Heart right ventricle (tissue), 16 donors: Measurements from ENCODE around the gene SERF2. TPM values are rescaled to one million over a fixed set of nuclear protein-coding genes. Genes with fewer than 3 reads are reported as not detected.

Source experiments
- ATAC-seq, 8 donors: fragments of 200-7000 bp; cut with Tn5 transposase; one replicate each; pipeline ENCODE4 v1.9.1; 2020; ENCODE audit warnings: mild to moderate bottlenecking in 8 of 8, moderate library complexity in 8 of 8, moderate number of reproducible peaks in 1 of 8
- DNase-seq, 2 donors: peaks; one replicate each; pipeline ENCODE4 v3.0.0-alpha.2; 2020
- H3K27ac ChIP-seq, 10 donors: fragments of 200-600 bp; sonication (generic) in 2 of 10; one replicate each; pipeline versions ENCODE4 v1.5.0 to v1.8.0; 2020 to 2022; ENCODE audit warnings: mild to moderate bottlenecking in 3 of 10
- H3K27me3 ChIP-seq, 7 donors: fragments of 200-600 bp; one replicate each; pipeline ENCODE4 v1.8.0; 2021 to 2022; ENCODE audit warnings: mild to moderate bottlenecking in 2 of 7
- H3K36me3 ChIP-seq, 9 donors: fragments of 200-600 bp; sonication (generic) in 1 of 9; one replicate each; pipeline versions ENCODE4 v1.5.0 to v1.8.0; 2020 to 2022; ENCODE audit warnings: mild to moderate bottlenecking in 2 of 9
- H3K4me1 ChIP-seq, 9 donors: fragments of 200-600 bp; sonication (generic) in 1 of 9; one replicate each; pipeline versions ENCODE4 v1.5.0 to v1.8.0; 2020 to 2022; ENCODE audit warnings: mild to moderate bottlenecking in 4 of 9
- H3K4me3 ChIP-seq, 10 donors: fragments of 200-600 bp; sonication (generic) in 2 of 10; one replicate each; pipeline versions ENCODE4 v1.5.0 to v1.8.0; 2020 to 2022; ENCODE audit warnings: mild to moderate bottlenecking in 7 of 10, moderate library complexity in 2 of 10
- H3K9me3 ChIP-seq, 11 donors: fragments of 200-600 bp in 10 of 11; sonication (generic) in 2 of 11; one replicate each; pipeline versions ENCODE4 v1.5.0 to v1.8.0; 2013 to 2022; ENCODE audit warnings: mild to moderate bottlenecking in 2 of 11, control low read depth in 1 of 11, moderate library complexity in 1 of 11
- WGBS, 2 donors: extraction: QIAGEN DNeasy Blood & Tissue Kit; methylation state at CpG; one replicate each; pipeline ENCODE4 v1.1.7; 2013; ENCODE audit warnings: inconsistent platforms in 1 of 2; 5-methylcytosine and 5-hydroxymethylcytosine counted together
- intact Hi-C, 10 donors: fragments of 100-400 bp; cut with DNase I; formaldehyde crosslinking; loops; one replicate each; pipeline versions ENCODE4 v1.11.1 to v1.14.2; 2022
- polyA plus RNA-seq, 2 donors: library from polyadenylated mRNA; stranded (reverse); fragments of 200-250 nt; gene quantifications; one replicate each; pipeline ENCODE4 v1.2.3, GENCODE V29; 2013
- total RNA-seq, 10 donors: library from RNA; stranded (reverse); fragmentation: NEBNext Ultra II Directional in 3 of 10; extraction: Animal tissue kit (Norgen Biotek cat#: 25700) in 3 of 10; gene quantifications; one replicate each; pipeline versions ENCODE4 v1.2.1 to v1.2.4, GENCODE V29; 2021 to 2023
- TF ChIP-seq, protein P1 (sequence below), 9 donors: fragments of 200-600 bp; sonication (generic) in 2 of 9; IDR thresholded peaks; one replicate each; pipeline versions ENCODE4 v1.5.0 to v1.8.0; 2021 to 2022; ENCODE audit warnings: antibody characterized with exemption in 9 of 9, mild to moderate bottlenecking in 5 of 9, moderate library complexity in 1 of 9
- donor health status: Arrhythmogenic right ventricular cardiomyopathy.
- donor health status: ischemic (EF 13 %, LVEDD 7.1; RV severe dilation, severe dysfunction).
- donor health status: healthy with polysubstance abuse.
- donor health status: DM: no; HTN: yes; CAD: no.
- donor health status: DM: no; HTN: no; CAD: no.
- donor health status: ischemic (EF 25% LVEDD 6.9; RV normal size, moderate dysfunction).
- donor health status: ischemic (EF 25% LVEDD 5.7; RV mildly dilated, moderate dysfunction).
- donor health status: healthy.
- donor health status: DM: yes; HTN: yes; CAD: no.
- donor health status: Ischemic cardiomyopathy.
- donor health status: ischemic (EF 35%, LVEDD 5.7; RV mildly dilated, moderate dysfunction).
- donor health status: nonischemic (EF 11% LVEDD 7.7; RV severe dilation, severe dysfunction).
- donor health status: DM: yes; HTN: yes; CAD: no.
- donor health status: PGD.
- donor health status: ischemic (EF 29% LVEDD 5.4; RV normal size, mild dysfunction).
- donor health status: nonischemic (EF 23%, LVEDD 6.1; RV moderate dilation, normal function).

Gene SERF2
- total and polyA plus RNA-seq, 12 donors: 626 to 4,286 (median 744) TPM

DNA sequence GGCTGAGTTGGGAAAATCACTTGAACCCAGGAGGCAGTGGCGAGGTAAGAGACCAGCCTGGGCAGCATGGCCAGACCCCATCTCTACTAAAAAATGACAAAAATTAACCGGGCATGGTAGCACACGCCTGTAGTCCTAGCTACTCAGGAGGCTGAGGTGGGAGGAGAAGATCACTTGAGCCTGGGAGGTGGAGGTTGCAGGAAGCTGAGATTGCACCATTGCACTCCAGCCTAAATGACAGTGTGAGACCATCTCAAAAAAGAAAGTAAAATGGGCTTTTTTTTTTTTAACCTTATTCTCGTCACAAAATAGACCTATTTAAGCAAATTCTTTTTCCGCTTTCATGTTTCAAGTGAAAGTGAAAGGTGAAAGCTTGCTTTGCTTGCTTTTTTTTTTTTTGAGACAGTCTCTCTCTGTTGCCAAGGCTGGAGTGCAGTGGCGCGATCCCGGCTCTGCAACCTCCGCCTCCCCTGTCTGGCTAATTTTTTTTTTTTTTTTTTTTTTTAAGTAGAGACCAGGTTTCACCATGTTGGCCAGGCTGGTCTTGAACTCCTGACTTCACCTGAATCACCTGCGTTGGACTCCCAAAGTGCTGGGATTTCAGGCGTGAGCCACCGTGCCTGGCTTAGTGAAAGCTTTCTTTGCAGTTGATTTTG, 42.3 kb upstream of the SERF2 start:
- TF ChIP-seq, protein P1, sequence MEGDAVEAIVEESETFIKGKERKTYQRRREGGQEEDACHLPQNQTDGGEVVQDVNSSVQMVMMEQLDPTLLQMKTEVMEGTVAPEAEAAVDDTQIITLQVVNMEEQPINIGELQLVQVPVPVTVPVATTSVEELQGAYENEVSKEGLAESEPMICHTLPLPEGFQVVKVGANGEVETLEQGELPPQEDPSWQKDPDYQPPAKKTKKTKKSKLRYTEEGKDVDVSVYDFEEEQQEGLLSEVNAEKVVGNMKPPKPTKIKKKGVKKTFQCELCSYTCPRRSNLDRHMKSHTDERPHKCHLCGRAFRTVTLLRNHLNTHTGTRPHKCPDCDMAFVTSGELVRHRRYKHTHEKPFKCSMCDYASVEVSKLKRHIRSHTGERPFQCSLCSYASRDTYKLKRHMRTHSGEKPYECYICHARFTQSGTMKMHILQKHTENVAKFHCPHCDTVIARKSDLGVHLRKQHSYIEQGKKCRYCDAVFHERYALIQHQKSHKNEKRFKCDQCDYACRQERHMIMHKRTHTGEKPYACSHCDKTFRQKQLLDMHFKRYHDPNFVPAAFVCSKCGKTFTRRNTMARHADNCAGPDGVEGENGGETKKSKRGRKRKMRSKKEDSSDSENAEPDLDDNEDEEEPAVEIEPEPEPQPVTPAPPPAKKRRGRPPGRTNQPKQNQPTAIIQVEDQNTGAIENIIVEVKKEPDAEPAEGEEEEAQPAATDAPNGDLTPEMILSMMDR (IDR thresholded peaks at IDR 0.05): no peak

DNA sequence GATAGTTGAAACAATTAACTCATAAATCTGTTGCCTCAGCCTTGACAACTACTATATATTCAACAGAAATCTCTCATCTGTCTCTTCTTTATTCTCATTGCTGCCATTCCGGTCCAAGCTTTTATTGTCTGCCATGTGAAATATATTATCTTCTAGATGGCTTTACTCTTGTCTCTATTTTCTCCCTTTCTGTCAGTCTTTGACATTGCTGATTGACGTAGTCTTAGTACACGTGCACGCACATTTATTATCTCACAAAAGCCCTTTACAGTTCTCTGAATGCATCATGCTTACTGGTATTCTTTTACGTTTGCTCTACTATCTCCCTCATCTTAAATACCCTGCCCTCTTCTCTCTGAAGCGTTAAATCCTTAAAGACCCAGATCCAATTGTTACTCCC, 40.2 kb upstream of the SERF2 start:
- Histone ChIP-seq H3K4me3 (no peak overlapping the region), H3K9me3 (no peaks in the 10 kb centered on the region), H3K27ac (no peak overlapping the region), H3K4me1 (peaks cover 17 to 66% (median 53%) of the 10 kb centered on the region in 9 donors), H3K27me3 (no peaks in the 10 kb centered on the region), H3K36me3 (peaks cover 0 to 66% (median 4%) of the 10 kb centered on the region in 9 donors)
- TF ChIP-seq, protein P1 (IDR thresholded peaks at IDR 0.05): no peak
- ATAC-seq (no peak), DNase-seq (no peak)
- WGBS, 2 donors: 62 to 75% methylated on average over 6 of the region's 6 CpGs
- intact Hi-C loops: loop anchor here in 1 of 10 donors (5.0 kb wide), 1 partner anchor 60 kb away; no protein-coding TSS in a partner anchor

More for the DNA sequence above, 42.3 kb upstream of the SERF2 start:
- no peaks in the 10 kb centered on the region for H3K9me3 ChIP-seq
- ATAC-seq (no peak), DNase-seq (no peak)
- no peaks in the 10 kb centered on the region for H3K27me3 ChIP-seq
- WGBS, 2 donors: 69 to 81% methylated on average over 12 of the region's 12 CpGs
- peaks cover 17 to 71% (median 57%) of the 10 kb centered on the region in 9 donors for H3K4me1 ChIP-seq
- H3K4me3 ChIP-seq: peak overlapping the region in 5 of 10 donors; percentile 13 to 36 (median 23)
- H3K27ac ChIP-seq: peak overlapping the region in 5 of 10 donors; percentile 3 to 61 (median 19)
- intact Hi-C loops: loop anchor here in 1 of 10 donors (5.0 kb wide), 1 partner anchor 62 kb away; no protein-coding TSS in a partner anchor
- H3K36me3 ChIP-seq: peaks cover 0 to 46% (median 0%) of the 10 kb centered on the region in 9 donors

DNA sequence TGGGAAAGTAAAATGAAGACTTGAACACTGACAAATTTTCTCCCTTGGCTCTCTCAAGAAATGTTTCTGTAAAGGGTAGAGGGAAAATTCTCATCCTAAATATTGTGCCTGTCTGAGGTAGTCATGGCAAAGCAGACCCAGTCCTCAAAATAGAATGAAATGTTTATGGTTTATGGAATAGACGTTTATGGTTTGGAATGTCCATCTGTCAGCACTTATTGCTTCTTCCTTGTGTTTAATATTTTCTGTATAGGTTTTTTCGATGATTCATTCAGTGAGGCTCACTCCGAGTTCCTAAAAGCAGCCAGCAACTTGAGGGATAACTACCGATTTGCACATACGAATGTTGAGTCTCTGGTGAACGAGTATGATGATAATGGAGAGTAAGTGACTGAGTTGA, 29.3 kb upstream of the SERF2 start:
- H3K36me3 ChIP-seq: peaks cover 0 to 100% (median 78%) of the 10 kb centered on the region in 9 donors
- H3K9me3 ChIP-seq: no peaks in the 10 kb centered on the region
- WGBS, 2 donors: 78 to 80% methylated on average over 6 of the region's 6 CpGs
- DNase-seq (no peak), ATAC-seq (no peak)
- no peaks in the 10 kb centered on the region for H3K27me3 ChIP-seq
- TF ChIP-seq, protein P1 (IDR thresholded peaks at IDR 0.05): no peak
- no peak overlapping the region for H3K4me3 ChIP-seq
- peaks cover 0 to 11% (median 0%) of the 10 kb centered on the region in 9 donors for H3K4me1 ChIP-seq
- intact Hi-C loops: no loop called here
- H3K27ac ChIP-seq: no peak overlapping the region

DNA sequence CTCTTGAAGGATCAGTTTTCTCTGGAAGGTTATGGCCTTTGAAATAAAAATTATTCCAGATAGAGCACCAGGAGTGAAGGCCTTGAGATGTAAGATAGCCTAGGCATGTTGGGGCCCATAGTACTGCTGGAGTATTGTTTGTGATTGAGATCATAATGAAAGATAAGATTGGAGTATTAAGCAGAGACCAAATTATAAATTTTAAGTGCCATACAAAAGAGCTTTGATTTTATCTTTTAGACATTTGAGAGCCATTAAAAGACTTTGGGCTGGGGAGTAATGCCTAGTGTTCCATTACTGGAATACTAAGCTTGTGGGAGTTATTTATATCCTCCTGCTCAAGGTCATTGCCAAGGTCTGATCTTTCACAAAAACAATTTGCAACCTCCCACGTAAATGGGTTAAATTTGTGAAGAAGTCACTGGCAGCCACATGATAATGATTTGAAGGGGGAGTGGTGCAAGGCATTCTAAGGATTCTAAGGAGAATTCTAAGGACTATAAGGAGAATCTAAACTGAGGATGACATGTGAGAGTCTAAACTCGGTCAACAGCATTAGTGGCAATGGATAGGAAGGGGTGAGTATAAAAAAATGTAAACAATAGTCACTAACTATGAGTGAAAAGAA, 28.2 kb upstream of the SERF2 start:
- Histone ChIP-seq H3K4me3 (no peak overlapping the region), H3K27me3 (no peaks in the 10 kb centered on the region), H3K4me1 (peaks cover 0 to 11% (median 0%) of the 10 kb centered on the region in 9 donors), H3K36me3 (peaks cover 0 to 100% (median 77%) of the 10 kb centered on the region in 9 donors), H3K27ac (peak overlapping the region in 2 of 10 donors; percentile 8 to 26), H3K9me3 (no peaks in the 10 kb centered on the region)
- DNase-seq: no peak
- no peak for ATAC-seq
- 48 to 52% methylated on average over 2 of the region's 2 CpGs for WGBS, 2 donors
- TF ChIP-seq, protein P1 (IDR thresholded peaks at IDR 0.05): no peak
- intact Hi-C loops: no loop called here
